Liver (tissue), 9 donors: ENCODE data around the gene NCAPG2. TPM values are rescaled to one million over a fixed set of nuclear protein-coding genes. Genes with fewer than 3 reads are reported as not detected.

Experiments used
- DNase-seq: peaks from one replicate; pipeline ENCODE4 v3.0.0-alpha.2; 2017; ENCODE audit warnings: low spot score
- H3K27ac ChIP-seq, 2 donors: one replicate each; pipeline ENCODE4 v1.7.0; 2013; ENCODE audit warnings: inconsistent platforms in 2 of 2, low read length in 2 of 2, control low read depth in 1 of 2, low read depth in 1 of 2, mild to moderate bottlenecking in 1 of 2
- H3K27me3 ChIP-seq, 4 donors: one replicate each; pipeline versions ENCODE4 v1.6.1 to v1.7.0; 2013; ENCODE audit warnings: low read length in 3 of 4, inconsistent platforms in 1 of 4, mild to moderate bottlenecking in 1 of 4, moderate library complexity in 1 of 4; ENCODE audit not compliant: control insufficient read depth in 4 of 4, insufficient read depth in 4 of 4
- H3K36me3 ChIP-seq, 4 donors: one replicate each; pipeline versions ENCODE4 v1.6.1 to v1.7.0; 2013; ENCODE audit warnings: low read length in 3 of 4, mild to moderate bottlenecking in 3 of 4, low read depth in 1 of 4, moderate library complexity in 1 of 4; ENCODE audit not compliant: control insufficient read depth in 4 of 4, insufficient read depth in 3 of 4
- H3K4me1 ChIP-seq, 4 donors: one replicate each; pipeline versions ENCODE4 v1.6.1 to v1.7.0; 2013; ENCODE audit warnings: low read length in 3 of 4, mild to moderate bottlenecking in 3 of 4, moderate library complexity in 1 of 4; ENCODE audit not compliant: control insufficient read depth in 4 of 4, insufficient read depth in 4 of 4
- H3K4me3 ChIP-seq, 3 donors: one replicate each; pipeline versions ENCODE4 v1.6.1 to v1.7.0; 2013; ENCODE audit warnings: low read length in 3 of 3, control low read depth in 1 of 3, low read depth in 1 of 3, mild to moderate bottlenecking in 1 of 3
- H3K9ac ChIP-seq, 2 donors: one replicate each; pipeline ENCODE4 v1.7.0; 2013; ENCODE audit warnings: low read length in 2 of 2, mild to moderate bottlenecking in 2 of 2, moderate library complexity in 2 of 2, control low read depth in 1 of 2, low read depth in 1 of 2
- H3K9me3 ChIP-seq, 4 donors: one replicate each; pipeline versions ENCODE4 v1.6.1 to v1.7.0; 2013; ENCODE audit warnings: low read length in 3 of 4; ENCODE audit not compliant: control insufficient read depth in 4 of 4
- FOXA1 ChIP-seq: IDR thresholded peaks from 2 replicates; pipeline ENCODE4 v1.6.1; 2016; ENCODE audit warnings: antibody characterized with exemption
- FOXA2 ChIP-seq: IDR thresholded peaks from 2 replicates; pipeline ENCODE4 v1.6.1; 2016; ENCODE audit warnings: antibody characterized with exemption
- GABPA ChIP-seq, 2 donors: IDR thresholded peaks in 1 of 2; conservative IDR thresholded peaks in 1 of 2; 2 replicates each; pipeline ENCODE4 v1.6.1; 2016; ENCODE audit warnings: antibody characterized with exemption in 2 of 2, mild to moderate bottlenecking in 1 of 2, moderate library complexity in 1 of 2
- HNF4A ChIP-seq, 2 donors: conservative IDR thresholded peaks; 2 replicates each; pipeline ENCODE4 v1.6.1; 2016; ENCODE audit warnings: antibody characterized with exemption in 2 of 2, mild to moderate bottlenecking in 2 of 2
- HNF4G ChIP-seq: IDR thresholded peaks from 2 replicates; pipeline ENCODE4 v1.6.1; 2016; ENCODE audit warnings: antibody characterized with exemption
- JUND ChIP-seq, 2 donors: IDR thresholded peaks; 2 replicates each; pipeline ENCODE4 v1.6.1; 2016; ENCODE audit warnings: antibody characterized with exemption in 2 of 2
- NR2F2 ChIP-seq: IDR thresholded peaks from 2 replicates; pipeline ENCODE4 v1.6.1; 2016; ENCODE audit warnings: antibody characterized with exemption
- RAD21 ChIP-seq, 2 donors: IDR thresholded peaks; 2 replicates each; pipeline ENCODE4 v1.6.1; 2016; ENCODE audit warnings: antibody characterized with exemption in 2 of 2, mild to moderate bottlenecking in 2 of 2
- WGBS: extraction: QIAGEN DNeasy Blood & Tissue Kit; methylation state at CpG from one replicate; pipeline ENCODE4 v1.1.7; 2013; 5-methylcytosine and 5-hydroxymethylcytosine counted together
- polyA plus RNA-seq, 2 donors: library from polyadenylated mRNA; stranded (reverse) in 1 of 2; unstranded in 1 of 2; fragments of 200-250 nt in 1 of 2; fragments of >200 nt in 1 of 2; fragmentation: Nextera tagmentation in 1 of 2; extraction: Ambion mirVana in 1 of 2; gene quantifications; one replicate each; pipeline versions ENCODE4 v1.2.1 to v1.2.3, GENCODE V29; 2013 to 2015
- total RNA-seq, 2 donors: library from RNA; depleted of rRNA; stranded (reverse); fragments of >200 nt; gene quantifications; one replicate each; pipeline ENCODE4 v1.2.3, GENCODE V29; 2014
- TF ChIP-seq, protein P1 (sequence below): IDR thresholded peaks from 2 replicates; pipeline ENCODE4 v1.6.1; 2016; ENCODE audit warnings: antibody characterized with exemption
- TF ChIP-seq, protein P2 (sequence below): IDR thresholded peaks from 2 replicates; pipeline ENCODE4 v1.6.1; 2016; ENCODE audit warnings: antibody characterized with exemption, mild to moderate bottlenecking
- TF ChIP-seq, protein P3 (sequence below): IDR thresholded peaks from 2 replicates; pipeline ENCODE4 v1.6.1; 2016; ENCODE audit warnings: antibody characterized with exemption
- donor health status: healthy.
- donor health status: healthy.
- donor health status: healthy.
- donor health status: healthy.
- donor health status: healthy.

Gene NCAPG2
- total and polyA plus RNA-seq, 4 donors: 0.89 to 37.4 (median 3.7) TPM

DNA sequence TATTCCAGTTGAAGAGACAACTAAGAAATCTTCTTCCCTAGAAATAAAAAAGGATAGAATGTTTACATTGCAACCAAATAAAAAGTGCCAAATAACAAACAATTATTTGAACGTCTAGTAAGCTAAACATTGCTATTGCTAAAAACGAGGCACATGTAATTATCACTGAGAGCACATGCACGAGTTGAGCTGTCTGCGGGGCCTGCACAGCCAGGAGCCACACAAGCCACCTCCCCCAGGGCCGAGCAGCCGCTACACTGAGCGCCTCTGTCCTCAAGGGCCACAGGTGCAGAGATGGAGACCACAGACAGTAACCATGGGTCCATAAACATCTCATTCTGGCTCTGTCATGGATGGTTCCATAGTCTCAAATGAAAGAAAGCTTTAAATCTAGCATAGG, 17.2 kb downstream of the NCAPG2 start:
- Histone ChIP-seq H3K9me3 (peaks cover 0 to 2% (median 0%) of the 10 kb centered on the region in 4 donors), H3K36me3 (peaks cover 0 to 15% (median 4%) of the 10 kb centered on the region in 4 donors), H3K27ac (no peak overlapping the region), H3K4me1 (no peaks in the 10 kb centered on the region), H3K4me3 (no peak overlapping the region), H3K9ac (no peak overlapping the region), H3K27me3 (no peaks in the 10 kb centered on the region)
- WGBS: 97% methylated on average over 7 of the region's 7 CpGs
- DNase-seq: no peak
- TF ChIP-seq, protein P1, sequence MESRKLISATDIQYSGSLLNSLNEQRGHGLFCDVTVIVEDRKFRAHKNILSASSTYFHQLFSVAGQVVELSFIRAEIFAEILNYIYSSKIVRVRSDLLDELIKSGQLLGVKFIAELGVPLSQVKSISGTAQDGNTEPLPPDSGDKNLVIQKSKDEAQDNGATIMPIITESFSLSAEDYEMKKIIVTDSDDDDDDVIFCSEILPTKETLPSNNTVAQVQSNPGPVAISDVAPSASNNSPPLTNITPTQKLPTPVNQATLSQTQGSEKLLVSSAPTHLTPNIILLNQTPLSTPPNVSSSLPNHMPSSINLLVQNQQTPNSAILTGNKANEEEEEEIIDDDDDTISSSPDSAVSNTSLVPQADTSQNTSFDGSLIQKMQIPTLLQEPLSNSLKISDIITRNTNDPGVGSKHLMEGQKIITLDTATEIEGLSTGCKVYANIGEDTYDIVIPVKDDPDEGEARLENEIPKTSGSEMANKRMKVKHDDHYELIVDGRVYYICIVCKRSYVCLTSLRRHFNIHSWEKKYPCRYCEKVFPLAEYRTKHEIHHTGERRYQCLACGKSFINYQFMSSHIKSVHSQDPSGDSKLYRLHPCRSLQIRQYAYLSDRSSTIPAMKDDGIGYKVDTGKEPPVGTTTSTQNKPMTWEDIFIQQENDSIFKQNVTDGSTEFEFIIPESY: no peak
- TF ChIP-seq NR2F2: no peak
- TF ChIP-seq HNF4G: no peak

DNA sequence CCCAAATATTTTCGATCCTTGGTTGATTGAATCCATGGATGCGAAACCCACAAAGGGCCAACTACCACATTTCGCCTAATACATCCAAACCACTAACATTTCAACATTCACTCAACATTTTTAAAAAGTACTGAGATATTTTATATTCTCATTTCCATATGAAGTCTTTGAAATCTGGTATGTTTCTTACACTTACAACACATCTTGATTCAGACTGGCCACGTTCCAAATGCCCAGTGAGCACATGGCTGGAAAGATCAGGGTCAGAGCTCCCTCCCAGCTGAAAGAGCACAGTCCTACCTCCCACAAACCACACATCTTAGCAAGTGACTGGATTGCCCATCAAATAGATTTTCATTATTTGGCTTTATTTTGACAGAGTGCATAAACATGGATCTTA, 18.9 kb downstream of the NCAPG2 start:
- DNase-seq: no peak
- H3K4me3 ChIP-seq: no peak overlapping the region
- TF ChIP-seq FOXA2: no peak
- TF ChIP-seq RAD21 (IDR thresholded peaks at IDR 0.05): no peak
- no peak overlapping the region for H3K9ac ChIP-seq
- peaks cover 0 to 2% (median 0%) of the 10 kb centered on the region in 4 donors for H3K9me3 ChIP-seq
- H3K27me3 ChIP-seq: no peaks in the 10 kb centered on the region
- H3K27ac ChIP-seq: no peak overlapping the region
- 96% methylated on average over 4 of the region's 4 CpGs for WGBS
- H3K4me1 ChIP-seq: no peaks in the 10 kb centered on the region
- H3K36me3 ChIP-seq: peaks cover 0 to 15% (median 4%) of the 10 kb centered on the region in 4 donors

DNA sequence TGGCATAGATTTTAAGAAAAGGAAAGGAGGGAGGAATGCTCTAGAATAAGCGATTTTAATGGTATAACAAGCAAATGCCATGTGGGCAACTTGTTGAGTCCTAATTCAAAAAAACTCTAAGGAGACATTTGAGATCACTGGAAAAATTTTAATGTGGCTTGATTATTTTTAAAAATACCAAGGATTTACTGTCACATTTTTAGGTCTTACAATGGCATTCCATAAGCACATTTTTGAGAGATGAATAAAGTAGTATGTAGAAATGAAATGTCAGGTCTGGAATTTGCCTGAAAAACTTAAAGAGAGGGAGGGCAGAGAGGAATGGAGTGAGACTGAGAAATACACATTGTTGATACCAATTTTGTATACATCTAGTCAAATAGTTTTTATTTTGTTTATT, 20.3 kb downstream of the NCAPG2 start:
- no peak overlapping the region for H3K9ac ChIP-seq
- H3K27me3 ChIP-seq: no peaks in the 10 kb centered on the region
- WGBS: 99% methylated on average over 1 of the region's 1 CpG
- no peaks in the 10 kb centered on the region for H3K4me1 ChIP-seq
- peaks cover 0 to 2% (median 0%) of the 10 kb centered on the region in 4 donors for H3K9me3 ChIP-seq
- H3K4me3 ChIP-seq: no peak overlapping the region
- peaks cover 1 to 16% (median 2%) of the 10 kb centered on the region in 4 donors for H3K36me3 ChIP-seq
- no peak overlapping the region for H3K27ac ChIP-seq
- TF ChIP-seq, protein P2, sequence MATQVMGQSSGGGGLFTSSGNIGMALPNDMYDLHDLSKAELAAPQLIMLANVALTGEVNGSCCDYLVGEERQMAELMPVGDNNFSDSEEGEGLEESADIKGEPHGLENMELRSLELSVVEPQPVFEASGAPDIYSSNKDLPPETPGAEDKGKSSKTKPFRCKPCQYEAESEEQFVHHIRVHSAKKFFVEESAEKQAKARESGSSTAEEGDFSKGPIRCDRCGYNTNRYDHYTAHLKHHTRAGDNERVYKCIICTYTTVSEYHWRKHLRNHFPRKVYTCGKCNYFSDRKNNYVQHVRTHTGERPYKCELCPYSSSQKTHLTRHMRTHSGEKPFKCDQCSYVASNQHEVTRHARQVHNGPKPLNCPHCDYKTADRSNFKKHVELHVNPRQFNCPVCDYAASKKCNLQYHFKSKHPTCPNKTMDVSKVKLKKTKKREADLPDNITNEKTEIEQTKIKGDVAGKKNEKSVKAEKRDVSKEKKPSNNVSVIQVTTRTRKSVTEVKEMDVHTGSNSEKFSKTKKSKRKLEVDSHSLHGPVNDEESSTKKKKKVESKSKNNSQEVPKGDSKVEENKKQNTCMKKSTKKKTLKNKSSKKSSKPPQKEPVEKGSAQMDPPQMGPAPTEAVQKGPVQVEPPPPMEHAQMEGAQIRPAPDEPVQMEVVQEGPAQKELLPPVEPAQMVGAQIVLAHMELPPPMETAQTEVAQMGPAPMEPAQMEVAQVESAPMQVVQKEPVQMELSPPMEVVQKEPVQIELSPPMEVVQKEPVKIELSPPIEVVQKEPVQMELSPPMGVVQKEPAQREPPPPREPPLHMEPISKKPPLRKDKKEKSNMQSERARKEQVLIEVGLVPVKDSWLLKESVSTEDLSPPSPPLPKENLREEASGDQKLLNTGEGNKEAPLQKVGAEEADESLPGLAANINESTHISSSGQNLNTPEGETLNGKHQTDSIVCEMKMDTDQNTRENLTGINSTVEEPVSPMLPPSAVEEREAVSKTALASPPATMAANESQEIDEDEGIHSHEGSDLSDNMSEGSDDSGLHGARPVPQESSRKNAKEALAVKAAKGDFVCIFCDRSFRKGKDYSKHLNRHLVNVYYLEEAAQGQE: no peak
- TF ChIP-seq FOXA1 (no peak), NR2F2 (no peak), HNF4A (conservative IDR thresholded peaks at IDR 0.05) (no peak), FOXA2 (no peak), RAD21 (IDR thresholded peaks at IDR 0.05) (no peak), GABPA (IDR thresholded peaks at IDR 0.05 in 1 of 2, conservative IDR thresholded peaks at IDR 0.05 in 1 of 2) (no peak), JUND (IDR thresholded peaks at IDR 0.05) (no peak)
- TF ChIP-seq, protein P1: no peak
- TF ChIP-seq, protein P3, sequence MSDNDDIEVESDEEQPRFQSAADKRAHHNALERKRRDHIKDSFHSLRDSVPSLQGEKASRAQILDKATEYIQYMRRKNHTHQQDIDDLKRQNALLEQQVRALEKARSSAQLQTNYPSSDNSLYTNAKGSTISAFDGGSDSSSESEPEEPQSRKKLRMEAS: no peak
- DNase-seq: no peak
